Astrocyte of the cerebellum (primary cell): Measurements from ENCODE around the gene STAB2.

Source experiments
- DNase-seq: peaks from one replicate; pipeline ENCODE4 v3.0.0-alpha.2; 2011; ENCODE audit warnings: low read depth
- H3K4me3 ChIP-seq: 2 replicates; pipeline ENCODE4 v1.5.1; 2011; ENCODE audit warnings: mild to moderate bottlenecking, low read depth, low read length, moderate library complexity
- CTCF ChIP-seq: IDR thresholded peaks from 2 replicates; pipeline ENCODE4 v1.5.1; 2012; ENCODE audit warnings: low read length, low read depth, moderate library complexity, mild to moderate bottlenecking; ENCODE audit errors: missing control alignments
- in situ Hi-C: cut with HindIII; loops from 2 replicates; pipeline ENCODE4 v1.10.0; 2017; ENCODE audit warnings: low sequenced_read_pairs

The STAB2 gene

GRCh38 chr12:103778781-103779180 is 191.7 kb downstream of the STAB2 start:
- in situ Hi-C loops = loop anchor here (5.0 kb wide), 1 partner anchor 89 kb away; no protein-coding TSS in a partner anchor

GRCh38 chr12:103779410-103780092 is 192.5 kb downstream of the STAB2 start:
- DNase-seq = no peak
- no peak for TF ChIP-seq CTCF
- no peak overlapping the region for H3K4me3 ChIP-seq
- in situ Hi-C loops = loop anchor here (5.0 kb wide), 2 partner anchors 53 to 88 kb away; no protein-coding TSS in a partner anchor

More at GRCh38 chr12:103778781-103779180, 191.7 kb downstream of the STAB2 start:
- no peak for DNase-seq
- no peak for TF ChIP-seq CTCF
- H3K4me3 ChIP-seq = no peak overlapping the region

GRCh38 chr12:103780093-103780440 is 193.0 kb downstream of the STAB2 start:
- DNase-seq = no peak
- no peak overlapping the region for H3K4me3 ChIP-seq
- TF ChIP-seq CTCF = no peak
- in situ Hi-C loops = loop anchor here (5.0 kb wide), 1 partner anchor 52 kb away; no protein-coding TSS in a partner anchor

GRCh38 chr12:103780992-103781391 is 193.9 kb downstream of the STAB2 start:
- no peak overlapping the region for H3K4me3 ChIP-seq
- in situ Hi-C loops = loop anchor here (5.0 kb wide), 1 partner anchor 51 kb away; no protein-coding TSS in a partner anchor
- no peak for TF ChIP-seq CTCF
- DNase-seq = no peak

- no peak for TF ChIP-seq CTCF
- no peak for DNase-seq
- in situ Hi-C loops = loop anchor here (5.0 kb wide), 1 partner anchor 50 kb away; no protein-coding TSS in a partner anchor
- H3K4me3 ChIP-seq = no peak overlapping the region
These were observed 195.3 kb downstream of the STAB2 start for GRCh38 chr12:103782399-103782798.

- DNase-seq = no peak
- H3K4me3 ChIP-seq = no peak overlapping the region
- in situ Hi-C loops = loop anchor here (5.0 kb wide), 1 partner anchor 48 kb away; no protein-coding TSS in a partner anchor
- TF ChIP-seq CTCF = no peak
These were observed 196.9 kb downstream of the STAB2 start for GRCh38 chr12:103783744-103784664.
